ENCODE measurements around the gene TSPAN6. TPM values are rescaled to one million over a fixed set of nuclear protein-coding genes. Genes with fewer than 3 reads are reported as not detected.

TSPAN6 gene
- polyA plus RNA-seq, 3 donors, result not detected

- Mint-ChIP-seq H3K27ac (no peak overlapping the region), H3K9me3 (peaks cover 0 to 10% (median 0%) of the 10 kb centered on the region in 7 donors), H3K36me3 (no peaks in the 10 kb centered on the region), H3K4me3 (no peak overlapping the region), H3K4me1 (peaks cover 12% of the 10 kb centered on the region), H3K27me3 (ENCODE audit: low read depth in 3 of 3) (peaks cover 18 to 33% (median 22%) of the 10 kb centered on the region in 3 donors)
- no peaks in the 10 kb centered on the region for H3K9me3 ChIP-seq (replicated peaks in 1 of 2; ENCODE audit: control insufficient read depth in 1 of 2, insufficient read depth in 1 of 2, low read length in 2 of 2)
- H3K4me3 ChIP-seq (replicated peaks in 1 of 3; ENCODE audit: low read depth in 2 of 3, low read length in 3 of 3), result no peak overlapping the region
- no peak overlapping the region for H2AFZ ChIP-seq (ENCODE audit: insufficient read depth, low read depth, low read length, poor library complexity, severe bottlenecking)
- peaks cover 4 to 20% of the 10 kb centered on the region in 2 donors for H3K27me3 ChIP-seq (ENCODE audit: control insufficient read depth in 2 of 2, insufficient read depth in 2 of 2, low read length in 2 of 2)
- intact Hi-C loops (cut with micrococcal nuclease), result no loop called here
- WGBS (ENCODE audit: insufficient coverage), result no CpG with 5 or more reads among the region's 3 CpGs
- no peaks in the 10 kb centered on the region for H4K20me1 ChIP-seq (ENCODE audit: insufficient read depth, low read length)
- H3K27ac ChIP-seq (ENCODE audit: low read depth in 1 of 2, low read length in 2 of 2), result no peak overlapping the region
- TF ChIP-seq CTCF (IDR thresholded peaks at IDR 0.05), result no peak
- H3K4me2 ChIP-seq (replicated peaks; ENCODE audit: extremely low read depth, low read length, poor library complexity, severe bottlenecking), result no peak overlapping the region
- H3K9ac ChIP-seq (ENCODE audit: insufficient read depth, low read length, poor library complexity, severe bottlenecking), result no peak overlapping the region
- H3K36me3 ChIP-seq (replicated peaks in 1 of 2; ENCODE audit: control insufficient read depth in 1 of 2, insufficient read depth in 2 of 2, low read length in 2 of 2), result no peaks in the 10 kb centered on the region
- no peaks in the 10 kb centered on the region for H3K79me2 ChIP-seq (ENCODE audit: insufficient read depth, low read length)
- peak in 1 of 3 donors; percentile 7 for DNase-seq
- peaks cover 15 to 16% of the 10 kb centered on the region in 2 donors for H3K4me1 ChIP-seq (ENCODE audit: control insufficient read depth in 1 of 2, insufficient read depth in 2 of 2, low read length in 2 of 2)
Observed at GRCh38 chrX:100673397-100673953, 36.9 kb upstream of the TSPAN6 start.

- Histone ChIP-seq H3K9me3 (replicated peaks in 1 of 2; ENCODE audit: control insufficient read depth in 1 of 2, insufficient read depth in 1 of 2, low read length in 2 of 2) (no peaks in the 10 kb centered on the region), H3K27ac (ENCODE audit: low read depth in 1 of 2, low read length in 2 of 2) (no peak overlapping the region), H2AFZ (ENCODE audit: insufficient read depth, low read depth, low read length, poor library complexity, severe bottlenecking) (no peak overlapping the region), H4K20me1 (ENCODE audit: insufficient read depth, low read length) (no peaks in the 10 kb centered on the region), H3K4me3 (replicated peaks in 1 of 3; ENCODE audit: low read depth in 2 of 3, low read length in 3 of 3) (no peak overlapping the region), H3K4me2 (replicated peaks; ENCODE audit: extremely low read depth, low read length, poor library complexity, severe bottlenecking) (no peak overlapping the region), H3K79me2 (ENCODE audit: insufficient read depth, low read length) (no peaks in the 10 kb centered on the region), H3K36me3 (replicated peaks in 1 of 2; ENCODE audit: control insufficient read depth in 1 of 2, insufficient read depth in 2 of 2, low read length in 2 of 2) (no peaks in the 10 kb centered on the region), H3K27me3 (ENCODE audit: control insufficient read depth in 2 of 2, insufficient read depth in 2 of 2, low read length in 2 of 2) (peaks cover 4 to 20% of the 10 kb centered on the region in 2 donors), H3K4me1 (ENCODE audit: control insufficient read depth in 1 of 2, insufficient read depth in 2 of 2, low read length in 2 of 2) (peaks cover 15 to 16% of the 10 kb centered on the region in 2 donors), H3K9ac (ENCODE audit: insufficient read depth, low read length, poor library complexity, severe bottlenecking) (no peak overlapping the region)
- no peak for TF ChIP-seq CTCF (IDR thresholded peaks at IDR 0.05)
- DNase-seq, result no peak
- Mint-ChIP-seq H3K27ac (no peak overlapping the region), H3K27me3 (ENCODE audit: low read depth in 3 of 3) (peaks cover 19 to 33% (median 19%) of the 10 kb centered on the region in 3 donors), H3K4me3 (peak overlapping the region in 1 of 2 donors; percentile 65), H3K36me3 (no peaks in the 10 kb centered on the region), H3K4me1 (peaks cover 12% of the 10 kb centered on the region), H3K9me3 (peaks cover 0 to 10% (median 0%) of the 10 kb centered on the region in 7 donors)
- no CpG with 5 or more reads among the region's 3 CpGs for WGBS (ENCODE audit: insufficient coverage)
- intact Hi-C loops (cut with micrococcal nuclease), result no loop called here
Observed at GRCh38 chrX:100672966-100673365, 36.4 kb upstream of the TSPAN6 start.
